ENCODE results near the gene SNAP47. TPM values are rescaled to one million over a fixed set of nuclear protein-coding genes. Genes with fewer than 3 reads are reported as not detected.

The SNAP47 gene
- total and polyA plus RNA-seq, 9 of the 15 experiments (the other 6 are each of a cell fraction or from before 2014, with no cell fraction given), result 2.5 to 41.3 (median 32.6) TPM

DNA sequence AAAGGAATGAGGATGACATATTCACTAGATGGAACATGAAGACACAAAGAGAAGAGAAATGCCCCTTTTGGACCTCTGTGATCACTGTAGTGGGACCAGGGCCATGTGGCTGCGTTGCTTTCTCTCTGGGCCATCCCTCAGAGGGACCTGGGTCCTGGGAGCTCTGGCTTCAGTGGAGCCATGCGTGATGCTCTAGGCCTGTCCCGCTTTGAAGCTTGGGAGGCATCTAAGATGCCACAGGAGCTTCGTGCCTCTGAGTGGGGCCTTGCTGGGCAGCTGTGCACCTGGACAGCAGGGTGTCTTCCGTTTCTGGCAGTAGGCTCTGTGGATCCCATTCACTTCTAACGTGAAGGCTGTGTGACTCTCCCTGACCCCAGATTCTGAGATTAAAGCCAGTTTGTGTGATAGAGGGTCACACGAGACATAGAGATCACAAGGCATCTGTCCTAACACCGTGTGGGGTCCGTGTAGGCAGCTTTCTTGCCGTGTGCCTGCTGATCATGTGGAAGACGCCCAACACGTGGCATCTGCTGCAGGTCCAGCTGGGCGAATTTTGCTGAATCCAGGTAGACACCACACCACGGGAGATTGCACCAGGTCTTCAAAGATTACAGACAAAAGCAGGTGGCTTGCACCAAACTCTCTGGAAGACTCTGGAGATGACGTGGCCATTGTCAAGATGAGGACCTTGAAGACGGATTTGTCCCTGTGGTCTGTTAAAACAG, 63.0 kb downstream of the SNAP47 start:
- peak; percentile 46; the same call in 1 of the 2 replicates for TF ChIP-seq L3MBTL2 (IDR thresholded peaks at IDR 0.05)
- TF ChIP-seq KLF13 (tag; IDR thresholded peaks at IDR 0.05; ENCODE audit: borderline replicate concordance, low read depth), result no peak
- TF ChIP-seq, protein P1, sequence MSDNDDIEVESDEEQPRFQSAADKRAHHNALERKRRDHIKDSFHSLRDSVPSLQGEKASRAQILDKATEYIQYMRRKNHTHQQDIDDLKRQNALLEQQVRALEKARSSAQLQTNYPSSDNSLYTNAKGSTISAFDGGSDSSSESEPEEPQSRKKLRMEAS (CRISPR knock-in tag; IDR thresholded peaks at IDR 0.05), result peak; percentile 56; the same call in 1 of the 2 replicates
- Histone ChIP-seq H3K27ac (ENCODE audit: extremely low read depth, low read depth, low read length) (no peak overlapping the region), H3K4me1 (replicated peaks in 1 of 2; ENCODE audit: control insufficient read depth in 2 of 2, insufficient read depth in 2 of 2, low read length in 2 of 2) (peaks cover 0 to 17% of the 10 kb centered on the region in 2 experiments; a peak in 2 of 5 replicates), H3K4me2 (ENCODE audit: insufficient read depth, low read length) (no peak overlapping the region), H3K27me3 (ENCODE audit: control insufficient read depth in 2 of 2, insufficient read depth in 2 of 2, low read length in 2 of 2) (peaks cover 0 to 6% of the 10 kb centered on the region in 2 experiments; a peak in 2 of 5 replicates), H3K9me1 (ENCODE audit: control insufficient read depth, insufficient read depth, low read length) (no peaks in the 10 kb centered on the region), H3K36me3 (ENCODE audit: control insufficient read depth, insufficient read depth, low read length) (no peaks in the 10 kb centered on the region), H2AFZ (ENCODE audit: low read depth, low read length) (peak overlapping the region; percentile 26; the same call in 1 of the 2 replicates), H4K20me1 (replicated peaks; ENCODE audit: control insufficient read depth, insufficient read depth, low read length) (no peaks in the 10 kb centered on the region; the same call in 1 of the 2 replicates), H3K79me2 (ENCODE audit: control insufficient read depth, insufficient read depth, low read length) (no peaks in the 10 kb centered on the region), H3K9me3 (replicated peaks; ENCODE audit: control insufficient read depth, insufficient read depth, low read depth, low read length) (no peaks in the 10 kb centered on the region), H3K4me3 (no peak overlapping the region), H3K9ac (ENCODE audit: insufficient read depth in 1 of 2, low read depth in 2 of 2, low read length in 2 of 2) (no peak overlapping the region)
- DNase-seq (ENCODE audit: extremely low read depth in 1 of 4, low spot score in 3 of 4), result peak in 2 of 4 experiments; percentile 8 to 10
- FAIRE-seq, result peak; percentile 55
- CTCF ChIA-PET (ENCODE audit: low intra/inter-chr PET ratio), result no interaction called here
- whole genome bisulfite sequencing (ENCODE audit: insufficient coverage, low coverage, missing lambda C conversion rate), result 1% methylated on average over 16 of the region's 16 CpGs
- intact Hi-C loops (cut with micrococcal nuclease), result no loop called here
- POLR2A ChIA-PET, result interaction anchor here (0.6 to 0.9 kb wide), 3 partner anchors 20 to 110 kb away, joined by 3 read pairs; no protein-coding TSS in a partner anchor
- BruUV-seq (replicated peaks), result no TSS peak
- peak; percentile 11; the same call in 2 of the 3 replicates for ATAC-seq
- in situ Hi-C loops (cut with MboI), result no loop called here

GRCh38 chr1:227799756-227800155, 64.5 kb downstream of the SNAP47 start:
- Histone ChIP-seq H3K36me3 (ENCODE audit: control insufficient read depth, insufficient read depth, low read length) (no peaks in the 10 kb centered on the region), H3K27ac (ENCODE audit: extremely low read depth, low read depth, low read length) (no peak overlapping the region), H3K4me2 (ENCODE audit: insufficient read depth, low read length) (no peak overlapping the region), H2AFZ (ENCODE audit: low read depth, low read length) (no peak overlapping the region), H3K4me3 (no peak overlapping the region), H3K79me2 (ENCODE audit: control insufficient read depth, insufficient read depth, low read length) (no peaks in the 10 kb centered on the region), H3K4me1 (replicated peaks in 1 of 2; ENCODE audit: control insufficient read depth in 2 of 2, insufficient read depth in 2 of 2, low read length in 2 of 2) (peaks cover 0 to 2% of the 10 kb centered on the region in 2 experiments; a peak in 2 of 5 replicates), H3K27me3 (ENCODE audit: control insufficient read depth in 2 of 2, insufficient read depth in 2 of 2, low read length in 2 of 2) (peaks cover 0 to 6% of the 10 kb centered on the region in 2 experiments; a peak in 2 of 5 replicates), H4K20me1 (replicated peaks; ENCODE audit: control insufficient read depth, insufficient read depth, low read length) (no peaks in the 10 kb centered on the region), H3K9ac (ENCODE audit: insufficient read depth in 1 of 2, low read depth in 2 of 2, low read length in 2 of 2) (no peak overlapping the region), H3K9me1 (ENCODE audit: control insufficient read depth, insufficient read depth, low read length) (no peaks in the 10 kb centered on the region), H3K9me3 (replicated peaks; ENCODE audit: control insufficient read depth, insufficient read depth, low read depth, low read length) (no peaks in the 10 kb centered on the region)
- 0% methylated on average over 1 of the region's 1 CpG for WGBS (ENCODE audit: insufficient coverage, low coverage, missing lambda C conversion rate)
- no TSS peak for BruUV-seq (replicated peaks)
- in situ Hi-C loops (cut with MboI), result no loop called here
- ATAC-seq (no peak), DNase-seq (ENCODE audit: extremely low read depth in 1 of 4, low spot score in 3 of 4) (no peak), FAIRE-seq (no peak)
- intact Hi-C loops (cut with micrococcal nuclease), result no loop called here
- ChIA-PET POLR2A (no interaction called here), CTCF (ENCODE audit: low intra/inter-chr PET ratio) (no interaction called here)
- peak; percentile 92 for TF ChIP-seq ZNF583 (CRISPR knock-in tag; IDR thresholded peaks at IDR 0.05)
- no peak for TF ChIP-seq ZNF77 (CRISPR knock-in tag; IDR thresholded peaks at IDR 0.05)
- TF ChIP-seq GABPB1 (CRISPR knock-in tag; IDR thresholded peaks at IDR 0.05), result no peak
- TF ChIP-seq, protein P2, sequence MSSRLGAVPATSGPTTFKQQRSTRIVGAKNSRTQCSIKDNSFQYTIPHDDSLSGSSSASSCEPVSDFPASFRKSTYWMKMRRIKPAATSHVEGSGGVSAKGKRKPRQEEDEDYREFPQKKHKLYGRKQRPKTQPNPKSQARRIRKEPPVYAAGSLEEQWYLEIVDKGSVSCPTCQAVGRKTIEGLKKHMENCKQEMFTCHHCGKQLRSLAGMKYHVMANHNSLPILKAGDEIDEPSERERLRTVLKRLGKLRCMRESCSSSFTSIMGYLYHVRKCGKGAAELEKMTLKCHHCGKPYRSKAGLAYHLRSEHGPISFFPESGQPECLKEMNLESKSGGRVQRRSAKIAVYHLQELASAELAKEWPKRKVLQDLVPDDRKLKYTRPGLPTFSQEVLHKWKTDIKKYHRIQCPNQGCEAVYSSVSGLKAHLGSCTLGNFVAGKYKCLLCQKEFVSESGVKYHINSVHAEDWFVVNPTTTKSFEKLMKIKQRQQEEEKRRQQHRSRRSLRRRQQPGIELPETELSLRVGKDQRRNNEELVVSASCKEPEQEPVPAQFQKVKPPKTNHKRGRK (tag; IDR thresholded peaks at IDR 0.05), result peak; percentile 67
